G401.6 (cell line): ENCODE results near the gene KCNJ15.

Experiments
- FAIRE-seq: peaks from 2 replicates; lab custom pipeline; 2012; peaks lifted over from hg19 to GRCh38; lab: Jason Lieb, UNC

Gene KCNJ15

GRCh38 chr21:38355992-38356781 lies 99.4 kb downstream of the KCNJ15 start:
- FAIRE-seq = no peak
